Tibial artery (tissue), 4 donors: ENCODE results near the gene PRR9.

ENCODE experiments used
- DNase-seq, 2 donors: peaks; one replicate each; pipeline ENCODE4 v3.0.0-alpha.2; 2019
- H3K27ac ChIP-seq, 2 donors: fragments of 200-600 bp; sonication (generic) in 1 of 2; 1 replicate in 1 of 2; 2 replicates in 1 of 2; pipeline ENCODE4 v1.5.1; 2018 to 2019; ENCODE audit warnings: mild to moderate bottlenecking in 1 of 2
- H3K27me3 ChIP-seq, 2 donors: fragments of 200-600 bp; sonication (generic) in 1 of 2; one replicate each; pipeline versions ENCODE4 v1.5.1 to v1.6.0; 2016 to 2019
- H3K36me3 ChIP-seq, 3 donors: fragments of 200-600 bp; sonication (generic) in 2 of 3; one replicate each; pipeline ENCODE4 v1.5.1; 2016 to 2019; ENCODE audit warnings: mild to moderate bottlenecking in 2 of 3
- H3K4me1 ChIP-seq, 4 donors: fragments of 200-600 bp; sonication (generic) in 2 of 4; 1 replicate in 3 of 4; 2 replicates in 1 of 4; pipeline ENCODE4 v1.5.1; 2016 to 2019
- H3K4me3 ChIP-seq, 2 donors: fragments of 200-600 bp; sonication (generic) in 1 of 2; 1 replicate in 1 of 2; 2 replicates in 1 of 2; pipeline ENCODE4 v1.5.1; 2018 to 2019; ENCODE audit warnings: mild to moderate bottlenecking in 2 of 2
- H3K9me3 ChIP-seq, 3 donors: fragments of 200-600 bp; sonication (generic) in 1 of 3; one replicate each; pipeline ENCODE4 v1.5.1; 2016 to 2019
- CTCF ChIP-seq, 2 experiments: fragments of 200-600 bp in 1 of 2; fragments of 450-650 bp in 1 of 2; IDR thresholded peaks; one replicate each; pipeline ENCODE4 v1.5.1; 2017 to 2019; ENCODE audit warnings: antibody characterized with exemption in 2 of 2, mild to moderate bottlenecking in 1 of 2, moderate library complexity in 1 of 2
- intact Hi-C: fragments of 100-400 bp; cut with DNase I; formaldehyde crosslinking; loops from one replicate; pipeline ENCODE4 v1.15.0; 2023; ENCODE audit warnings: low total_unique reads

PRR9 gene

GRCh38 chr1:153250166-153250565 lies 32.8 kb downstream of the PRR9 start:
- DNase-seq, result no peak
- TF ChIP-seq CTCF (IDR thresholded peaks at IDR 0.05), result no peak
- Histone ChIP-seq H3K27me3 (peaks cover 0 to 22% of the 10 kb centered on the region in 2 donors), H3K36me3 (no peaks in the 10 kb centered on the region), H3K4me3 (no peak overlapping the region), H3K4me1 (no peaks in the 10 kb centered on the region), H3K27ac (no peak overlapping the region), H3K9me3 (no peaks in the 10 kb centered on the region)
- intact Hi-C loops, result no loop called here

DNA sequence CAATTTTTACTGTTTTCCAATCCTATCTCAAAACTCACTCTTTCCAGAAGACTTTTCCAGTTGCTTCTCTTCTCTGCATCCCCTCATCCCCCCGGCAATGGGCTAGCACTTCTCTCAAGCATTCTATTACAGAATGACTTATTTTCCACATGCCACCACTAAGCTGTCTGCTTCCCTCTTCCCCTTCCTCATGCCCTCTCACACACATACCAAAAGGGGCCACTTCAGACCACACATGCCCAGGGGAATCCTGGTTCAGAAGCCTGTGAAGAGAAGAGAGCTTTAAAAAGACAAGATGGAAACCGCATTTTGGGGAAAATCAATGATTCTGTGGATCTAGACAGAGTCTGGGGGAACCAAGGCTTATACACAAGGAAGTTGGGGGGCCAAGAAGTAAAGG lies 33.7 kb downstream of the PRR9 start:
- Histone ChIP-seq H3K27ac (no peak overlapping the region), H3K9me3 (no peaks in the 10 kb centered on the region), H3K27me3 (peaks cover 0 to 22% of the 10 kb centered on the region in 2 donors), H3K4me1 (no peaks in the 10 kb centered on the region), H3K36me3 (no peaks in the 10 kb centered on the region), H3K4me3 (no peak overlapping the region)
- intact Hi-C loops, result no loop called here
- DNase-seq, result no peak
- no peak for TF ChIP-seq CTCF (IDR thresholded peaks at IDR 0.05)

- no peak overlapping the region for H3K27ac ChIP-seq
- no peak overlapping the region for H3K4me3 ChIP-seq
- H3K27me3 ChIP-seq, result peaks cover 0 to 22% of the 10 kb centered on the region in 2 donors
- intact Hi-C loops, result no loop called here
- H3K4me1 ChIP-seq, result no peaks in the 10 kb centered on the region
- no peaks in the 10 kb centered on the region for H3K36me3 ChIP-seq
- TF ChIP-seq CTCF (IDR thresholded peaks at IDR 0.05), result no peak
- no peak for DNase-seq
- no peaks in the 10 kb centered on the region for H3K9me3 ChIP-seq
These were observed 34.2 kb downstream of the PRR9 start for GRCh38 chr1:153251562-153251961.

DNA sequence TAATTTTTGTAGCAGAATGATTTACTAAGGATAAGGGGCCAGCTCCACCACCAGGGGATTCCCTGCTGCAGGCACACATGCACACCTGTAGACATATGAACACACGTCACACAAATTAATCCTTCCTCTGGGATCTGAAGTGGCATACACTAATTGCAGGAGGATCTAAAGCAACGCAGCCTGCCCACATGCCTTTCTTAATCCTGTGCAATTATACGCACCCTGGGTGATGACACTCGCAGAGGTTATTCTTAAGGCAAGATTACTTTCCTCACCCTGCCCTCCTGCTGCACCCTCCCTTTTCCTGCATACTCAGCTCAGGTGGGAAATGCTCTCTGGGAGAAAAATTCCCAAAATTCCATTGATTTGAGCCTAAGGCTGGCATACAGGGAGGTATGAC lies 34.6 kb downstream of the PRR9 start:
- no peak for DNase-seq
- TF ChIP-seq CTCF (IDR thresholded peaks at IDR 0.05), result no peak
- Histone ChIP-seq H3K4me1 (no peaks in the 10 kb centered on the region), H3K4me3 (no peak overlapping the region), H3K27me3 (peaks cover 0 to 20% of the 10 kb centered on the region in 2 donors), H3K27ac (no peak overlapping the region), H3K36me3 (no peaks in the 10 kb centered on the region), H3K9me3 (no peaks in the 10 kb centered on the region)
- intact Hi-C loops, result no loop called here

DNA sequence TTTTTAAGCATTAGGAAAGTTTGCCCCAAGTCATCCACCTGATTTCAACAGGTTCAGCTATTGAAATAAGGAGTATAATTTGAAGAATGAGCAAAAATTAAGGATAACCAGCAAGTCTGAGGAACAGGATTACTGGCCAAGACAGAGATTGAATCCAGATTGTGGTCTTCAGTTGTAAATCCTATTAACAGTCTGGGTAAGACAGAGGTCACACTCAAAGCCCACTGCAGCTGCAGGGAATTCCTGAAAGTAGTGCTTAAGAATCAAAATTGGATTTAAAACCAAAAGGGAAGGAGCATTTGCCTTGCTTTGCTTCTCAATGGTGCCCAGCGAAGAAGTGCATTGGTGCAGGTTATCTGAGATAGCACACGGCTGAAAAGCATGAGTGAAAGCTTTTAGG lies 35.7 kb downstream of the PRR9 start:
- peaks cover 0 to 9% of the 10 kb centered on the region in 2 donors for H3K27me3 ChIP-seq
- H3K27ac ChIP-seq, result no peak overlapping the region
- H3K4me1 ChIP-seq, result no peaks in the 10 kb centered on the region
- no peak overlapping the region for H3K4me3 ChIP-seq
- DNase-seq, result no peak
- H3K9me3 ChIP-seq, result no peaks in the 10 kb centered on the region
- intact Hi-C loops, result no loop called here
- TF ChIP-seq CTCF (IDR thresholded peaks at IDR 0.05), result no peak
- H3K36me3 ChIP-seq, result no peaks in the 10 kb centered on the region

GRCh38 chr1:153253693-153254092 lies 36.3 kb downstream of the PRR9 start:
- Histone ChIP-seq H3K9me3 (no peaks in the 10 kb centered on the region), H3K27ac (no peak overlapping the region), H3K4me3 (no peak overlapping the region), H3K4me1 (no peaks in the 10 kb centered on the region), H3K27me3 (peaks cover 0 to 5% of the 10 kb centered on the region in 2 donors), H3K36me3 (no peaks in the 10 kb centered on the region)
- no peak for DNase-seq
- intact Hi-C loops, result no loop called here
- no peak for TF ChIP-seq CTCF (IDR thresholded peaks at IDR 0.05)
